LHCN-M2 (cell line): ENCODE measurements around the gene COL6A1. TPM values are rescaled to one million over a fixed set of nuclear protein-coding genes. Genes with fewer than 3 reads are reported as not detected.
A peak's percentile ranks its signal among the peaks of the same experiment; 100 is the strongest.

Source experiments
- DNase-seq: peaks from one replicate; pipeline ENCODE4 v3.0.0-alpha.2; 2012; ENCODE audit warnings: low read depth
- polyA plus RNA-seq: library from polyadenylated mRNA; unstranded; fragments of >200 nt; gene quantifications from one replicate; pipeline ENCODE4 v1.2.1, GENCODE V29; 2012; ENCODE audit warnings: missing spikeins
- total RNA-seq: library from RNA; depleted of rRNA; stranded (reverse); fragments of >200 nt; gene quantifications from 2 replicates; pipeline ENCODE4 v1.2.3, GENCODE V29; 2014; rRNA removed

The COL6A1 gene, protein sequence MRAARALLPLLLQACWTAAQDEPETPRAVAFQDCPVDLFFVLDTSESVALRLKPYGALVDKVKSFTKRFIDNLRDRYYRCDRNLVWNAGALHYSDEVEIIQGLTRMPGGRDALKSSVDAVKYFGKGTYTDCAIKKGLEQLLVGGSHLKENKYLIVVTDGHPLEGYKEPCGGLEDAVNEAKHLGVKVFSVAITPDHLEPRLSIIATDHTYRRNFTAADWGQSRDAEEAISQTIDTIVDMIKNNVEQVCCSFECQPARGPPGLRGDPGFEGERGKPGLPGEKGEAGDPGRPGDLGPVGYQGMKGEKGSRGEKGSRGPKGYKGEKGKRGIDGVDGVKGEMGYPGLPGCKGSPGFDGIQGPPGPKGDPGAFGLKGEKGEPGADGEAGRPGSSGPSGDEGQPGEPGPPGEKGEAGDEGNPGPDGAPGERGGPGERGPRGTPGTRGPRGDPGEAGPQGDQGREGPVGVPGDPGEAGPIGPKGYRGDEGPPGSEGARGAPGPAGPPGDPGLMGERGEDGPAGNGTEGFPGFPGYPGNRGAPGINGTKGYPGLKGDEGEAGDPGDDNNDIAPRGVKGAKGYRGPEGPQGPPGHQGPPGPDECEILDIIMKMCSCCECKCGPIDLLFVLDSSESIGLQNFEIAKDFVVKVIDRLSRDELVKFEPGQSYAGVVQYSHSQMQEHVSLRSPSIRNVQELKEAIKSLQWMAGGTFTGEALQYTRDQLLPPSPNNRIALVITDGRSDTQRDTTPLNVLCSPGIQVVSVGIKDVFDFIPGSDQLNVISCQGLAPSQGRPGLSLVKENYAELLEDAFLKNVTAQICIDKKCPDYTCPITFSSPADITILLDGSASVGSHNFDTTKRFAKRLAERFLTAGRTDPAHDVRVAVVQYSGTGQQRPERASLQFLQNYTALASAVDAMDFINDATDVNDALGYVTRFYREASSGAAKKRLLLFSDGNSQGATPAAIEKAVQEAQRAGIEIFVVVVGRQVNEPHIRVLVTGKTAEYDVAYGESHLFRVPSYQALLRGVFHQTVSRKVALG
- 252 and 303 TPM in 2 replicates for total RNA-seq
- polyA plus RNA-seq: 123 TPM

DNA sequence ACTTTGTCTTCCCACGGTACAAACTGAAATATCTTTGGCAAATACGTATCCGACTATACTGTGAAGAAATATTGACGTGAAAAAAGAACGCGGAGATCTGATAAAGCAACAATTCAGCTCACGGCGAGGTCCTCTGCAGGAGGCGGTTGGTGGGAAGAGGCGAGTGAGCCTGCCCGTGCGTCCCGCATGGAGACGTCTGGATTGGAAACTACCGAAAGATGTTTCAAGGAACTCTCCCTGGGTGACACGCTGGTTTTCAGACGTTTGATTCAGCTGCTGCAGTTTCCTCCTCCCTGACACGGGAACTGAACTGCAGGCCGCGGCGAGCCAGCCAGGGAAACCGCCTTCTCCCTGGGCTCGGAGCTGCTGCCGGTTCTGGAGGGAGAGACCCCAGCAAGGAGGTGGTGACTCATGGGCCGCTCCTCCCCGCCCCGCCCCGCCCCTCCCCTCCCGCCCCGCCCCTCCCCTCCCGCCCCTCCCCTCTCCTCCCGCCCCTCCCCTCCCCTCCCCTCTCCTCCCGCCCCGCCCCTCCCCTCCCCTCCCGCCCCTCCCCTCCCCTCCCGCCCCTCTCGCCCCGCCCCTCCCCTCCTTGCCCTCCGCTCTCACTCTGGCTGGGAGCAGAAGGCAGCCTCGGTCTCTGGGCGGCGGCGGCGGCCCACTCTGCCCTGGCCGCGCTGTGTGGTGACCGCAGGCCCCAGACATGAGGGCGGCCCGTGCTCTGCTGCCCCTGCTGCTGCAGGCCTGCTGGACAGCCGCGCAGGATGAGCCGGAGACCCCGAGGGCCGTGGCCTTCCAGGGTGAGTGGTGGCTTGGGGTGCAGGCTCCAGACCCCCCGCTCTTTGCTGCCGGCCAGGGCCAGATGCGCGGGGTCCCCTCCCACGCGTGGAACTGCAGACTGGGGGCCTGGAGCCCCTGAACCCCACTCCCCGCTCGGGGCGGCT, at the start of gene COL6A1:
COL6A1 (plus strand) TSS at position 620 of the 941 bp plus-strand sequence; CDS start at position 701, 81 bp downstream.
- peak; percentile 88 for DNase-seq

GRCh38 chr21:45932922-45933502, 48.6 kb upstream of the COL6A1 start:
- no peak for DNase-seq

DNA sequence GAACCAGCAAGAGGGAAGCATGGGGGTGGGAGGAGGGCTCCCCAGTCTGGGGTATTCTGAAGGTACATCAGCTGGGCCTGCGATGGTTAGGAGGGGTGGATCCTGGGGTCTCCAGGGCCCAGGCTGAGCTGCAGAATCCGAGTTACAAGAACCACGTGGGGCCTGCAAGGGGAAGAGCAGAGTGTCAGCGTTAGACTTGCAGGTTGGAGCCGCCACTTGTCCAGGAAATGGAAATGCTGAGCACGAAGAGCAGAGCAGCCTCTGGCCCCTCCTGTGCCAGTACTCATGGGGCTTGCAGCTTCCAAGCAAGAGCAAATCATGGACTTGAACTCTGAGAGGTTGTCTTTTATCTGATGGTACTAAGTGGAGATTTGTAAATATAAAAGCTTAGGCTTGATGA, 47.5 kb upstream of the COL6A1 start:
- no peak for DNase-seq

DNA sequence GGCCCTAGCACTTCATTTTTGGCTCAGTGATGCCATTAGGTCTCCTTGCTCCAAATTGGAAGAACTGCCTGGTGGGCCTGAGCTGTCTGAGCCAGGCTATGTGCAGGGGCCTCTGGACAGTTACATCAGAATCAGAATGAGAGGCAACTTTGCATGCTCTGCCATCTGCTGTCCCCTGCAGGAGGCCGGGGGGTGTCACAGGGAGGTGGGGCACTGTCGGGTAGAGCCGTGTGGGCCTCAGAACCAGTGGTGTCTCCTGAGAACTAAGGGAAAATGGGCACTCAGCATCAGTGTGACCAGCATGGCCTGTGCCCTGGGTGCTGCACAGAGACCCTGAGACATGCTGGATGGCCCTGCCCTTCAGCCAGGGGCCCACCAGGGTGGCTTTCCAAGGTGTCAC, 47.0 kb upstream of the COL6A1 start:
- no peak for DNase-seq

GRCh38 chr21:45935628-45936027, 45.9 kb upstream of the COL6A1 start:
- DNase-seq: peak; percentile 51

DNA sequence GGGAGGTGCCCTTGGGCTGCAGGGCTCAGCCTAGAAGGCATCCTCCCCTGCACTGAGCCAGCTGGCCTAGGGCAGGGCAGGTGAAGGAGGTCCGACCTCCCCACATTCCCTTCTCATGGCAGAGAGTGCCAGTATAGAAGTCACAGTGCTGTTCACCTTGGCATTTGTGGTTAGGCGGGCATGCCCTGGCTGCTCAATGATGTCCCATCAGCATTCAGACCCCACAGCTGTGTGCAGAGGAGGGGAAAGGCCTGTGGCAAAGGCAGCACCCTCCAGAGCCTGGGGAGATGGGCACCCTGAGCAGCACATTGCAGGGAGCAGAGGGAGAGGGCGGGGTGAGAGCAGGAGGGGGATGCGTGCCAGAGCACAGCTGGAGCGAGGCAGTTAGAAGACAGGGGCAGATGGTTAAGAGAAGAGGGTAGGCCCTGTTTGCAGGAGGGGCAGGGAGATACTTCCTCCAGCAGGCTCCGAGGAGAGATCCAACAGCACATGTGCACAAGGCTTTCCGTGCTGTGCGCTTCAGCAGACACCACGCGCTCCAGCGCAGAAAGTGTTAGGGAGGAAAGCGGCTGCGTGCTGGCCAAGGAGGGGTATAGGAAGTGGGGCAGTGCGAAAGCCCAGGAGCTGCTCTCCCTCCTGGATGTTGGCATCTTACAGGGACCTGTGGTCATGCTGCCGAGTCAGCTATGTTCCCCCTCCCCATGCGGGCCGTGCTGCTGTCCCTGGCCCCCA, 43.7 kb upstream of the COL6A1 start:
- no peak for DNase-seq

DNA sequence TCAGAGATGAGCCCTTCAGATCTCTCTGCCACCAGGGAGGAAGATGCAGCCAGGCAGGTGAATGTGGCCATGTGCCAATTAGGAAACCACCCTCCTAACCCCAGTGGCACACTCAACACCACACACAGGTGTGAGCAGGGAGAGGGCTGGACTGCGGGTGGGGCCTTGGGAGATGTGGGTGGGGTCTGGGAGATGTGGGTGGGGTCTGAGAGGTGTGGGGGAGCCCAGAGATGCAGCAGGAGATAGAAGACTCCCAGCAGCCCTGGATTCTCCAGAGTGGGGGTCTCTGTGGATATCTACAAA, 43.2 kb upstream of the COL6A1 start:
- DNase-seq: no peak

- peak; percentile 30 for DNase-seq
Measured at GRCh38 chr21:45938811-45939520, 42.6 kb upstream of the COL6A1 start.

DNA sequence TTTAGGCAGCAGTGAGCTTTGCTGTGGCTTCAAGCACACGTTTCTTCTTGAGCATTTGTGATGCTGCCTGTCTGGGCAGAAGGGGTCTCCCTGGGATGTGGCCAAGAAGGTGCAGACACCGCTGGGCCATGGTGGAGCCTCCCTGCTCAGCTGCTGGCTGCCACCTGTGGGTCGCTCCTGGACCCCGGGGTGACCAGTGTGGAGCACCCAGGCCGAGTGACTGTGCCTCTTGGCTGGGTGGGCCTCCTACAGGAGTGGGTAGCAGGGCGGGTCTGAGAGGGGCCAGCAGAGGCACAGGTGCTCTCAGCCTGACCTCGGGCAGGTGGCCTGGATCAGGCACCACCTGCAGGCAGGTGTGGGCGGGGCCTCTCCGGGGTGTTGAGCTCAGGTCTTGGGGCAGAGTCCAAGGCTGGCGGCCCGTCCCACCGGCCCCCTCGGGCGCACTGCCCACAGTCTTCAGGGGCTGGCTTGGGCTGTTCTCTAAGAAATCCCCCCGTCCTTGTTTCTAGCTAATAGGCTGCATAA, 42.0 kb upstream of the COL6A1 start:
- DNase-seq: no peak

DNA sequence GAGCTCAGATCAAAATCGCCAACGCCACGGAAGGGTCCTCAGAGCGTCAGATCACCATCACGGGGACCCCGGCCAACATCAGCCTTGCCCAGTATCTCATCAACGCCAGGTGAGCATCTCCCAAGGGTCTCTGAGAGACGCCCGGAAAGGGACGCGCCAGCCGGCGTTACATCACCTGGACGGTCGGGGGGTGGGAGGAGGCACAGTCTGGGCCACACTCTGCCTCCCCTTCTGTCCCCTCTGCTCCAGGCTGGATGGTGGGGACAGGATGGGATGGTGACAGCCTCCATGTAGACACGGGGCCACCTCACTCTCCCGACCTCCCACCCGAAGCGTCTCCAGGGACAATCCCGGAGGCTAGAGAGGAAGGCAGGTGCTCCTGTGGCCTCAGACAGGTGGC, 41.5 kb upstream of the COL6A1 start:
- DNase-seq: no peak

DNA sequence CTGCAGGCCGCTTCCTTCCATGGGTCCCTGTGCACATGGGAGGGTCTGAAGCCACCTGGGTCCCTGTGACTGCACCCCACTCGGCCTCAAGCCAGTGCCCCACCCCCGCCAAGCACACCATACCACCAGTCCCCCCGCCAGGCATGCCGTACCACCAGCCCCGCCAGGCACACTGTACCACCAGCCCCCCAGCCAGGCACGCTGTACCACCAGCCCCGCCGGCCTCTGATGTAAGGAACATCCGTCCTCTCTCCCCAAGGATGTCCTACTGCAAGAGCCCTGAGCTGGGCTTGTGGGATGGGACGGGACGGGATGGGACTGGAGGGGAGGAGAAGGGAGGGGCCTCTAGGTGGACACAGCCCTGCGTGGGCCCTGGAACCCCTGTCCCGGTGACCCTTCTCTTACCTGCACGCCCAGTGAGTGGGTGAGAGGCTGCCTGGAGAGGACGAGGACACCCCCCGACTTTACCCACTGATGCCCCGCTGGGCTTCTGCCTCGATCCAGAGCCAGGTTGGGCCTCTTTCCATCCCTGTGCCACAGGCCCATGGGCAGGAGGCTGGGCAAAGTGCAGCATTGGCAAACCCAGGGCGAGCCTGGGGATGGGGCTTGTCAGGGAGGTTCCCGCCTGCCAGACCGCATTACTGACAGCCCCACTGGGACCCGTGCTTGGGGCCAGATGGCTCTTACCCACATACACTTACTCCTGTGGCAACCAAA, 40.8 kb upstream of the COL6A1 start:
- DNase-seq: no peak

- no peak for DNase-seq
Measured at GRCh38 chr21:45941338-45941710, 40.2 kb upstream of the COL6A1 start.

DNA sequence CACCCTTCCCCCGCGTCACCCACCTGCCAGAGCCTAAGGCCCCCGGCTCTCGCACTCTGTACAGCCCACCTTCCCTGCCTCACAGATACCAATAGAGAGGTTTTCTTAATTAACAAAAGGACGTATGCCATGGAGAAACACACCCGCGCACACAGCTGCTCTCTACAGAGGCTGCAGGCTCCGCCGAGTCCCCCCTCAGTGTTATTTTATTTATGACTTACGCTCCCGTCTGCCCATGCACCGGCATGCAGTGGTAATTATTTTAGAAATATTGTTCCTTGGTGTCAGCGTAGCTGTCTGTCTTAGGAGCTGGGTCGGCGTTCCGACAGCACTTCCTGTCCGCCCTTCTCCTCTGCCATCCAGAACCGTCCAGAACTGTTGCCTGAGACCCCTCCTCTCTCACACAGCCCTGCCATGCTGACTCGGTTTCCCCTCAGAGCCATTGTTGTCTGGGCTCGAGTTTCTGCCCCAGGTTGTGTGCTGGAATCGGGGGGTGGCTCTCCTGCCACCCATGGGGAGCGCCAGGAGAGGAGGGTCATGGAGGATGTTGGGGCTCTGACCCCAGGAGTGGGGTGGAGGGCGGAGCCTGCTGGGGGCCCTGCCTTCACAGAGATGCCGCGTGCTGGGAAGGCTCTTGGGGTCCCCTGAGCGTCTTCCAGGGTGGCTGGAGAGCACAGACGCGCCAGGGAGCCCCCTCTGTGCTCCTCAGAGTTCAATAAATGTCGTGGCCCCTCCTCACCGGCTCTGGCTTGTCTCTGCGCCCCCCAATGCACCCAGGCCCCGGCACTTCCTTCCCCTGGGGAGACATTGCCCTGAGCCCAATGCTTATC, 39.6 kb upstream of the COL6A1 start:
- DNase-seq: no peak

- no peak for DNase-seq
Measured at GRCh38 chr21:45942755-45943629, 38.6 kb upstream of the COL6A1 start.

- DNase-seq: no peak
Measured at GRCh38 chr21:45943630-45944540, 37.7 kb upstream of the COL6A1 start.

DNA sequence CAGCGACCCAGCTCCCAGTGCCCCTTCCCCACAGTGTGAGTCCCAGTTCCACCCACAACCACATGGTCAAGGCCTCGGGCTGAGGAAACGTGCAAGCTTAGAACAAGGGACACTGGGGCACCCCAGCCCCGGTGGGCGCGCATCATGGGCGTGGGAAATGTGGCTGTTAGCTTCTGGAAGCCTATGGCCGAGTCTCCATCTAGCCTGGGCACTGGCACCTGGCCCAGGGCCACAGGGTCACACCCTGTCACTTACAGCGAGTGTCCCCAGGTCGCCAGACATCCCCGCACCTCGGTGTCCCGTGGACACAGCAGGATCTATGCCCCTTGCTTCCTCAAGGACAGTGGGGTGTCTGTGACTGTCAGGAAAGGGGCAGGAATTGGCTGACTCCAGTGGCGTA, 37.0 kb upstream of the COL6A1 start:
- no peak for DNase-seq
